ENCODE measurements around the gene MYL11.

MYL11 gene

GRCh38 chr16:30416047-30416603 is 41.5 kb downstream of the MYL11 start (continued):
- TF ChIP-seq, protein P1, sequence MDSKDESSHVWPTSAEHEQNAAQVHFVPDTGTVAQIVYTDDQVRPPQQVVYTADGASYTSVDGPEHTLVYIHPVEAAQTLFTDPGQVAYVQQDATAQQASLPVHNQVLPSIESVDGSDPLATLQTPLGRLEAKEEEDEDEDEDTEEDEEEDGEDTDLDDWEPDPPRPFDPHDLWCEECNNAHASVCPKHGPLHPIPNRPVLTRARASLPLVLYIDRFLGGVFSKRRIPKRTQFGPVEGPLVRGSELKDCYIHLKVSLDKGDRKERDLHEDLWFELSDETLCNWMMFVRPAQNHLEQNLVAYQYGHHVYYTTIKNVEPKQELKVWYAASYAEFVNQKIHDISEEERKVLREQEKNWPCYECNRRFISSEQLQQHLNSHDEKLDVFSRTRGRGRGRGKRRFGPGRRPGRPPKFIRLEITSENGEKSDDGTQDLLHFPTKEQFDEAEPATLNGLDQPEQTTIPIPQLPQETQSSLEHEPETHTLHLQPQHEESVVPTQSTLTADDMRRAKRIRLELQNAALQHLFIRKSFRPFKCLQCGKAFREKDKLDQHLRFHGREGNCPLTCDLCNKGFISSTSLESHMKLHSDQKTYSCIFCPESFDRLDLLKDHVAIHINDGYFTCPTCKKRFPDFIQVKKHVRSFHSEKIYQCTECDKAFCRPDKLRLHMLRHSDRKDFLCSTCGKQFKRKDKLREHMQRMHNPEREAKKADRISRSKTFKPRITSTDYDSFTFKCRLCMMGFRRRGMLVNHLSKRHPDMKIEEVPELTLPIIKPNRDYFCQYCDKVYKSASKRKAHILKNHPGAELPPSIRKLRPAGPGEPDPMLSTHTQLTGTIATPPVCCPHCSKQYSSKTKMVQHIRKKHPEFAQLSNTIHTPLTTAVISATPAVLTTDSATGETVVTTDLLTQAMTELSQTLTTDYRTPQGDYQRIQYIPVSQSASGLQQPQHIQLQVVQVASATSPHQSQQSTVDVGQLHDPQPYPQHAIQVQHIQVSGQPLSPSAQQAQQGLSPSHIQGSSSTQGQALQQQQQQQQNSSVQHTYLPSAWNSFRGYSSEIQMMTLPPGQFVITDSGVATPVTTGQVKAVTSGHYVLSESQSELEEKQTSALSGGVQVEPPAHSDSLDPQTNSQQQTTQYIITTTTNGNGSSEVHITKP (tag by site-specific recombination; IDR thresholded peaks at IDR 0.05), result peak; percentile 78
- TF ChIP-seq ZNF664 (tag by site-specific recombination; IDR thresholded peaks at IDR 0.05) (peak; percentile 73; the same call in 1 of the 2 replicates), ZSCAN16 (tag by site-specific recombination; IDR thresholded peaks at IDR 0.05) (peak; percentile 87), ZBTB17 (tag by site-specific recombination; IDR thresholded peaks at IDR 0.05) (peak; percentile 95), GLI2 (tag by site-specific recombination; IDR thresholded peaks at IDR 0.05; ENCODE audit: borderline replicate concordance, low read depth) (no peak), ZNF501 (tag by site-specific recombination; IDR thresholded peaks at IDR 0.05) (no peak), ZNF221 (tag by site-specific recombination; IDR thresholded peaks at IDR 0.05; ENCODE audit: borderline replicate concordance) (no peak), ZNF692 (tag by site-specific recombination; IDR thresholded peaks at IDR 0.05) (0 out of 2 replicates have a peak, but pooled peaks have one; percentile 20), ZNF521 (tag by site-specific recombination; IDR thresholded peaks at IDR 0.05) (no peak), TSHZ1 (tag by site-specific recombination; IDR thresholded peaks at IDR 0.05; ENCODE audit: borderline replicate concordance) (peak; percentile 48; the same call in 1 of the 2 replicates)
- TF ChIP-seq, protein P2, sequence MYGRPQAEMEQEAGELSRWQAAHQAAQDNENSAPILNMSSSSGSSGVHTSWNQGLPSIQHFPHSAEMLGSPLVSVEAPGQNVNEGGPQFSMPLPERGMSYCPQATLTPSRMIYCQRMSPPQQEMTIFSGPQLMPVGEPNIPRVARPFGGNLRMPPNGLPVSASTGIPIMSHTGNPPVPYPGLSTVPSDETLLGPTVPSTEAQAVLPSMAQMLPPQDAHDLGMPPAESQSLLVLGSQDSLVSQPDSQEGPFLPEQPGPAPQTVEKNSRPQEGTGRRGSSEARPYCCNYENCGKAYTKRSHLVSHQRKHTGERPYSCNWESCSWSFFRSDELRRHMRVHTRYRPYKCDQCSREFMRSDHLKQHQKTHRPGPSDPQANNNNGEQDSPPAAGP (tag by site-specific recombination; IDR thresholded peaks at IDR 0.05), result peak; percentile 58

- H3K4me1 ChIP-seq (ENCODE audit: control insufficient read depth, insufficient read depth, low read length), result peaks cover 12% of the 10 kb centered on the region
- H3K4me3 ChIP-seq (ENCODE audit: low read depth, low read length), result no peak overlapping the region
- peak overlapping the region; percentile 85; the same call in 1 of the 2 replicates for H3K27ac ChIP-seq (ENCODE audit: extremely low read depth, low read depth, low read length)
- H3K36me3 ChIP-seq (ENCODE audit: control insufficient read depth in 2 of 2, insufficient read depth in 1 of 2, low read length in 2 of 2), result peaks cover 42 to 84% of the 10 kb centered on the region in 2 experiments; a peak in 2 of 3 replicates
- ChIA-PET POLR2A (interaction anchor here (0.6 to 2.8 kb wide), 27 partner anchors 9 to 351 kb away, joined by 3 to 64 read pairs (median 7); partner anchors contain the start of genes ALDOA, CD2BP2, DCTPP1 and FBRS), CTCF (interaction anchor here (0.6 to 2.5 kb wide), 9 partner anchors 7 to 427 kb away, joined by 3 to 15 read pairs (median 5); partner anchors contain the start of genes DCTPP1 and ZNF48)
- no peaks in the 10 kb centered on the region for H3K9me3 ChIP-seq (ENCODE audit: control insufficient read depth, insufficient read depth, low read depth, low read length)
- TF ChIP-seq ZNF324 (tag by site-specific recombination; IDR thresholded peaks at IDR 0.05), result no peak
- TF ChIP-seq, protein P3, sequence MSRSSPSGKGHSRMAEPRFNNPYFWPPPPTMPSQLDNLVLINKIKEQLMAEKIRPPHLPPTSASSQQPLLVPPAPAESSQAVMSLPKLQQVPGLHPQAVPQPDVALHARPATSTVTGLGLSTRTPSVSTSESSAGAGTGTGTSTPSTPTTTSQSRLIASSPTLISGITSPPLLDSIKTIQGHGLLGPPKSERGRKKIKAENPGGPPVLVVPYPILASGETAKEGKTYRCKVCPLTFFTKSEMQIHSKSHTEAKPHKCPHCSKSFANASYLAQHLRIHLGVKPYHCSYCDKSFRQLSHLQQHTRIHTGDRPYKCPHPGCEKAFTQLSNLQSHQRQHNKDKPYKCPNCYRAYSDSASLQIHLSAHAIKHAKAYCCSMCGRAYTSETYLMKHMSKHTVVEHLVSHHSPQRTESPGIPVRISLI (tag by site-specific recombination; IDR thresholded peaks at IDR 0.05), result 0 out of 2 replicates have a peak, but pooled peaks have one; percentile 50
- TF ChIP-seq MYNN (tag by site-specific recombination; IDR thresholded peaks at IDR 0.05; ENCODE audit: borderline replicate concordance), result peak; percentile 69; the same call in 1 of the 2 replicates
- TF ChIP-seq ZNF404 (tag by site-specific recombination; IDR thresholded peaks at IDR 0.05), result no peak
- TF ChIP-seq, protein P4, sequence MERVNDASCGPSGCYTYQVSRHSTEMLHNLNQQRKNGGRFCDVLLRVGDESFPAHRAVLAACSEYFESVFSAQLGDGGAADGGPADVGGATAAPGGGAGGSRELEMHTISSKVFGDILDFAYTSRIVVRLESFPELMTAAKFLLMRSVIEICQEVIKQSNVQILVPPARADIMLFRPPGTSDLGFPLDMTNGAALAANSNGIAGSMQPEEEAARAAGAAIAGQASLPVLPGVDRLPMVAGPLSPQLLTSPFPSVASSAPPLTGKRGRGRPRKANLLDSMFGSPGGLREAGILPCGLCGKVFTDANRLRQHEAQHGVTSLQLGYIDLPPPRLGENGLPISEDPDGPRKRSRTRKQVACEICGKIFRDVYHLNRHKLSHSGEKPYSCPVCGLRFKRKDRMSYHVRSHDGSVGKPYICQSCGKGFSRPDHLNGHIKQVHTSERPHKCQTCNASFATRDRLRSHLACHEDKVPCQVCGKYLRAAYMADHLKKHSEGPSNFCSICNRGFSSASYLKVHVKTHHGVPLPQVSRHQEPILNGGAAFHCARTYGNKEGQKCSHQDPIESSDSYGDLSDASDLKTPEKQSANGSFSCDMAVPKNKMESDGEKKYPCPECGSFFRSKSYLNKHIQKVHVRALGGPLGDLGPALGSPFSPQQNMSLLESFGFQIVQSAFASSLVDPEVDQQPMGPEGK (tag by site-specific recombination; IDR thresholded peaks at IDR 0.05), result no peak
- no peak for TF ChIP-seq MEIS1 (CRISPR knock-in tag; IDR thresholded peaks at IDR 0.05; ENCODE audit: borderline replicate concordance)
- peak; percentile 66 for TF ChIP-seq ZNF341 (tag by site-specific recombination; IDR thresholded peaks at IDR 0.05; ENCODE audit: low read depth)
Observed at GRCh38 chr16:30416624-30417528, 42.3 kb downstream of the MYL11 start.

Data from HEK293 (cell line).